GM12878 (cell line): Measurements from ENCODE around the gene TBC1D23. TPM values are rescaled to one million over a fixed set of nuclear protein-coding genes. Genes with fewer than 3 reads are reported as not detected.

ENCODE experiments used
- E2F8 ChIP-seq: fragments of 450-650 bp; IDR thresholded peaks from 2 replicates; pipeline ENCODE4 v1.6.1; 2018; ENCODE audit warnings: mild to moderate bottlenecking, low read depth, moderate library complexity; ENCODE audit not compliant: partially characterized antibody
- HDGF ChIP-seq: fragments of 450-650 bp; IDR thresholded peaks from 2 replicates; pipeline ENCODE4 v1.6.1; 2016; ENCODE audit warnings: antibody characterized with exemption
- HSF1 ChIP-seq: fragments of 150-350 bp; IDR thresholded peaks from 2 replicates; pipeline ENCODE4 v1.6.1; 2014; ENCODE audit warnings: mild to moderate bottlenecking, low read depth, low read length
- JUND ChIP-seq: IDR thresholded peaks from 2 replicates; pipeline ENCODE4 v1.6.1; 2012; ENCODE audit warnings: low read depth, mild to moderate bottlenecking, low read length, improper control_type of control experiment, moderate library complexity
- NFXL1 ChIP-seq: fragments of 450-650 bp; IDR thresholded peaks from 2 replicates; pipeline ENCODE4 v1.6.1; 2017; ENCODE audit warnings: antibody characterized with exemption, mild to moderate bottlenecking, borderline replicate concordance
- NKRF ChIP-seq: fragments of 450-650 bp; conservative IDR thresholded peaks from 2 replicates; pipeline ENCODE4 v1.6.1; 2017; ENCODE audit warnings: mild to moderate bottlenecking, moderate library complexity
- PBX3 ChIP-seq: IDR thresholded peaks from 2 replicates; pipeline ENCODE4 v1.6.1; 2011; ENCODE audit warnings: mild to moderate bottlenecking, low read depth, low read length, moderate library complexity; ENCODE audit not compliant: insufficient replicate concordance
- SUPT20H ChIP-seq: IDR thresholded peaks from 2 replicates; pipeline ENCODE4 v1.6.1; 2011; ENCODE audit warnings: low read depth, mild to moderate bottlenecking, low read length, moderate library complexity, borderline replicate concordance; ENCODE audit not compliant: control insufficient read depth
- ZBTB40 ChIP-seq: fragments of 450-650 bp; IDR thresholded peaks from 2 replicates; pipeline ENCODE4 v1.6.1; 2016; ENCODE audit warnings: mild to moderate bottlenecking, moderate library complexity, borderline replicate concordance
- ZNF592 ChIP-seq: fragments of 450-650 bp; IDR thresholded peaks from 2 replicates; pipeline ENCODE4 v1.6.1; 2017; ENCODE audit warnings: mild to moderate bottlenecking, moderate library complexity
- polyA plus RNA-seq, 11 experiments: library from polyadenylated mRNA; depleted of rRNA in 4 of 11; unstranded in 6 of 11; stranded (reverse) in 5 of 11; fragments of >200 nt; fragmentation: Nextera tagmentation in 4 of 11; fragmentation: Illumina TruSeq in 1 of 11; extraction: Ambion mirVana in 4 of 11; extraction: Trizol in 1 of 11; gene quantifications; 1 replicate in 1 of 11; 2 replicates in 10 of 11; pipeline versions ENCODE4 v1.2.1 to v1.2.3, GENCODE V29; 2011 to 2016; ENCODE audit warnings: inconsistent platforms in 2 of 11, missing spikeins in 2 of 11, low read depth in 1 of 11
- total RNA-seq, 4 experiments: library from RNA; depleted of rRNA in 3 of 4; stranded (reverse); fragments of >200 nt in 3 of 4; fragmentation: Illumina TruSeq in 1 of 4; extraction: Trizol in 1 of 4; gene quantifications; 2 replicates each; pipeline versions ENCODE4 v1.2.1 to v1.2.3, GENCODE V29; 2013 to 2021

The TBC1D23 gene
- total and polyA plus RNA-seq, 10 of the 15 experiments (the other 5 are each of a cell fraction or from before 2014, with no cell fraction given) = 8.2 to 23.2 (median 16.6) TPM

GRCh38 chr3:100334488-100335351, 73.9 kb downstream of the TBC1D23 start, which contains the start of gene NIT2 (continued):
- TF ChIP-seq ZNF592 (no peak), E2F8 (no peak), JUND (no peak), NFXL1 (0 out of 2 replicates have a peak, but pooled peaks have one; percentile 51), HDGF (peak; percentile 48; the same call in 1 of the 2 replicates), HSF1 (no peak), SUPT20H (no peak), ZBTB40 (no peak), NKRF (peak; percentile 94), PBX3 (peak; percentile 21)
